SK-N-SH (cell line): Measurements from ENCODE around the gene MLST8.

Experiments
- EZH2phosphoT487 ChIP-seq: fragments of 200-600 bp; sonication (generic); IDR thresholded peaks from 2 replicates; pipeline ENCODE4 v1.6.1; 2017; ENCODE audit warnings: low read depth, mixed run types, mild to moderate bottlenecking, antibody characterized with exemption, moderate library complexity, borderline replicate concordance
- FOXJ3 ChIP-seq: sonication (generic); formaldehyde crosslinking; IDR thresholded peaks from 2 replicates; pipeline ENCODE4 v1.5.1; 2020; ENCODE audit warnings: mild to moderate bottlenecking, missing genetic modification reagents
- GABPA ChIP-seq: IDR thresholded peaks from 2 replicates; pipeline ENCODE4 v1.4.0; 2012; ENCODE audit warnings: low read depth, mild to moderate bottlenecking
- RCOR1 ChIP-seq: fragments of 150-350 bp; IDR thresholded peaks from 2 replicates; pipeline ENCODE4 v1.6.1; 2017; ENCODE audit warnings: antibody characterized with exemption, low read length
- TAF1 ChIP-seq: IDR thresholded peaks from 2 replicates; pipeline ENCODE4 v1.6.1; 2012; ENCODE audit warnings: low read depth, mild to moderate bottlenecking, low read length, moderate library complexity, borderline replicate concordance
- YY1 ChIP-seq: IDR thresholded peaks from 2 replicates; pipeline ENCODE4 v1.4.0; 2012; ENCODE audit warnings: low read depth, mild to moderate bottlenecking
- TF ChIP-seq, protein P1 (sequence below): fragments of 200-600 bp; sonication (generic); IDR thresholded peaks from 2 replicates; pipeline ENCODE4 v1.6.1; 2017; ENCODE audit warnings: antibody characterized with exemption, mild to moderate bottlenecking, moderate library complexity

DNA sequence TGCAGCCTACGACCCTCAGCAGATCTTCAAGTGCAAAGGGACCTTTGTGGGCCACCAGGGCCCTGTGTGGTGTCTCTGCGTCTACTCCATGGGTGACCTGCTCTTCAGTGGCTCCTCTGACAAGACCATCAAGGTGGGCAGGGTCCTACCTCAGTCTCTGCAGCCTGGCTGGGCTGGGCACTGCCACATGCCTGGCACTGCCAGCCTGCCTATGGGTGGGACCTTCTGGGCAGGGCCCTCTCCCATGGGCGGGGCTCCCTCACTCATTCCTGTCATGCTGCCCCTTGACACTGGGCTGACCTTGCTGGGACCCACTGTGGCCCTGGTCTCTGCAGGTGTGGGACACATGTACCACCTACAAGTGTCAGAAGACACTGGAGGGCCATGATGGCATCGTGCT is 31.3 kb upstream of the MLST8 start:
- TF ChIP-seq, protein P1, sequence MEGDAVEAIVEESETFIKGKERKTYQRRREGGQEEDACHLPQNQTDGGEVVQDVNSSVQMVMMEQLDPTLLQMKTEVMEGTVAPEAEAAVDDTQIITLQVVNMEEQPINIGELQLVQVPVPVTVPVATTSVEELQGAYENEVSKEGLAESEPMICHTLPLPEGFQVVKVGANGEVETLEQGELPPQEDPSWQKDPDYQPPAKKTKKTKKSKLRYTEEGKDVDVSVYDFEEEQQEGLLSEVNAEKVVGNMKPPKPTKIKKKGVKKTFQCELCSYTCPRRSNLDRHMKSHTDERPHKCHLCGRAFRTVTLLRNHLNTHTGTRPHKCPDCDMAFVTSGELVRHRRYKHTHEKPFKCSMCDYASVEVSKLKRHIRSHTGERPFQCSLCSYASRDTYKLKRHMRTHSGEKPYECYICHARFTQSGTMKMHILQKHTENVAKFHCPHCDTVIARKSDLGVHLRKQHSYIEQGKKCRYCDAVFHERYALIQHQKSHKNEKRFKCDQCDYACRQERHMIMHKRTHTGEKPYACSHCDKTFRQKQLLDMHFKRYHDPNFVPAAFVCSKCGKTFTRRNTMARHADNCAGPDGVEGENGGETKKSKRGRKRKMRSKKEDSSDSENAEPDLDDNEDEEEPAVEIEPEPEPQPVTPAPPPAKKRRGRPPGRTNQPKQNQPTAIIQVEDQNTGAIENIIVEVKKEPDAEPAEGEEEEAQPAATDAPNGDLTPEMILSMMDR = no peak
- no peak for TF ChIP-seq FOXJ3 (CRISPR knock-in tag)
- TF ChIP-seq EZH2phosphoT487 = no peak
- no peak for TF ChIP-seq RCOR1
- TF ChIP-seq YY1 = no peak
- no peak for TF ChIP-seq TAF1
- no peak for TF ChIP-seq GABPA
